AG04449 (cell line): ENCODE data around the gene AZU1.

Source experiments
- CTCF ChIA-PET: fragments of 350-600 bp; formaldehyde crosslinking; extraction: SDS; loops from one replicate; lab custom pipeline; 2021; ENCODE audit warnings: antibody characterized with exemption; lab: Yijun Ruan, JAX
- POLR2A ChIA-PET: fragments of 400-600, 350-600 bp; formaldehyde crosslinking; extraction: SDS; loops from one replicate; lab custom pipeline; 2020; ENCODE audit warnings: antibody characterized with exemption, inconsistent platforms; lab: Yijun Ruan, JAX
- DNase-seq: peaks from one replicate; pipeline ENCODE4 v3.0.0-alpha.2; 2010; ENCODE audit warnings: low read depth, low spot score
- H3K4me3 ChIP-seq: 2 replicates; pipeline ENCODE4 v1.5.1; 2011; ENCODE audit warnings: low read depth, mild to moderate bottlenecking, control low read depth, low read length
- TF ChIP-seq, protein P1 (sequence below): IDR thresholded peaks from one replicate; pipeline ENCODE4 v1.5.1; 2011; ENCODE audit warnings: mild to moderate bottlenecking, moderate library complexity, low read length, control low read depth, inconsistent platforms; ENCODE audit not compliant: insufficient read depth; ENCODE audit errors: missing control alignments

Gene AZU1

DNA sequence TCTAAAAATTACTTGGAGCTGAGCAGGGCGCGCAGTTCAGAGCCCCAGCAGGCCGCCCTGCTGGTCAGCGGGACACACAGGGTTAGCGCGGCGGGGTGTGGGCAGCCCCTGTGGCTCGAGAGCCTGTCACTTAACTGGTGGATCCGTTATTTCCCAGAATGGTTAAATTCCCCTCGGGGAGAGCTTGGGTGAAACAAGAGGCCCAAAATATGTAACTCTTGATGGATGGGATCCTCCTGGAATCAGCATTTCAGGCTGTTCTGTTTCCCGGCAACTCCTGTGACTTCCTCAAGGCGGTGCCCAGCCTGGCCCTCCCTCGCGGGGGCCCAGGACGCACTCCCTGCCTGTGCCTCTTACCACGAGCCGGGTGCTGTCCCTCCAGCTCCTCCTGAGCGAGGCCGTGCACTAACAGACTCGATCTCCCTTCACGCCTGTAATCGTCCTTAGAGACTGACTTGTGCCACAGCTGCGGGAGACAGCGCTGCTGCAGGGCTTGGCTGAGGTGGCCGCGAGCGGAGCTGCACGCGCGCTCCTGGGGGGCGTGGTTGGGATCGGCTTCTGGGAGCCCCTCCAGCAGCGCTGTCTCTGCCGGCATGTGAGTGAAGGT lies 20.7 kb upstream of the AZU1 start:
- TF ChIP-seq, protein P1, sequence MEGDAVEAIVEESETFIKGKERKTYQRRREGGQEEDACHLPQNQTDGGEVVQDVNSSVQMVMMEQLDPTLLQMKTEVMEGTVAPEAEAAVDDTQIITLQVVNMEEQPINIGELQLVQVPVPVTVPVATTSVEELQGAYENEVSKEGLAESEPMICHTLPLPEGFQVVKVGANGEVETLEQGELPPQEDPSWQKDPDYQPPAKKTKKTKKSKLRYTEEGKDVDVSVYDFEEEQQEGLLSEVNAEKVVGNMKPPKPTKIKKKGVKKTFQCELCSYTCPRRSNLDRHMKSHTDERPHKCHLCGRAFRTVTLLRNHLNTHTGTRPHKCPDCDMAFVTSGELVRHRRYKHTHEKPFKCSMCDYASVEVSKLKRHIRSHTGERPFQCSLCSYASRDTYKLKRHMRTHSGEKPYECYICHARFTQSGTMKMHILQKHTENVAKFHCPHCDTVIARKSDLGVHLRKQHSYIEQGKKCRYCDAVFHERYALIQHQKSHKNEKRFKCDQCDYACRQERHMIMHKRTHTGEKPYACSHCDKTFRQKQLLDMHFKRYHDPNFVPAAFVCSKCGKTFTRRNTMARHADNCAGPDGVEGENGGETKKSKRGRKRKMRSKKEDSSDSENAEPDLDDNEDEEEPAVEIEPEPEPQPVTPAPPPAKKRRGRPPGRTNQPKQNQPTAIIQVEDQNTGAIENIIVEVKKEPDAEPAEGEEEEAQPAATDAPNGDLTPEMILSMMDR, result no peak
- POLR2A ChIA-PET, result no interaction called here

DNA sequence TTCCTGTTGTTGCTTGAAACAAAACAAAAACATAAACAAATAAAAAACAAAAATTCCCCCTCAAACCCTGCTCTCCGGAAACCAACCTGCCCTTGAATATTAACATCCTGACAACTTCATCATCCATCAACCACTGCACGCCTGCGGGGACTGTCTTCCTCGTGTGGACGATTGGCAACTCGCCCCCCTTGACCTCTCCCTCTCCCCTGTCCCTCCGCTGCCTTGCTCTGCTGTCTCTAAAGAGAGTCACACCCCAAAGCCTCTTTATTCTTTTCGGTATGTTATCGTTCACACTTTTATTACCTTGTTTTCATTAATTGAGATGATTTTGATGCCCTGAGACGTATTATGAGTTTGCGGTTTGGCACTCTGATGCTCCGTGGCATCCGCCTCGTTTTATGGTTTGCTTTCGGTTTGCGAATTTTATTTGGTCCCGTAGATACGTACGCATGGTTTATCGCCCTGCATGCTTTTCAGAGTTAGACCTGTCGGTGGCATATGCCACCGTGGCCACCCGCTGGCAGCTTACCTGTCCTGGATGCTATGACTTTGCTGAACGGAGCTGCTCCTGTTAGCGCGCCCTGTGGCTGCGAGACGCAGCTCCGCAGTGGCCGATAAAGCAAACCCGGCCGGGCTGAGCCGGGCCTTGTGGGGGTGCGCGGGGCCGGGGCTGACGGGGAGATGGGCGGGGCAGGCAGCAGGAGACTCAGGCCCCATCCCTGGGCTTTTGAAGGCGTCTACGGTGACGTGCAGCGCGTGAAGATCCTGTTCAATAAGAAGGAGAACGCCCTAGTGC lies 19.8 kb upstream of the AZU1 start:
- DNase-seq, result no peak
- no peak overlapping the region for H3K4me3 ChIP-seq
- TF ChIP-seq, protein P1, result no peak
- ChIA-PET POLR2A (interaction anchor here (1.0 kb wide), 1 partner anchor 8 kb away, joined by 4 read pairs; no protein-coding TSS in a partner anchor), CTCF (no interaction called here)

More for the DNA sequence above, 20.7 kb upstream of the AZU1 start:
- no peak overlapping the region for H3K4me3 ChIP-seq
- DNase-seq, result no peak
- CTCF ChIA-PET, result no interaction called here

DNA sequence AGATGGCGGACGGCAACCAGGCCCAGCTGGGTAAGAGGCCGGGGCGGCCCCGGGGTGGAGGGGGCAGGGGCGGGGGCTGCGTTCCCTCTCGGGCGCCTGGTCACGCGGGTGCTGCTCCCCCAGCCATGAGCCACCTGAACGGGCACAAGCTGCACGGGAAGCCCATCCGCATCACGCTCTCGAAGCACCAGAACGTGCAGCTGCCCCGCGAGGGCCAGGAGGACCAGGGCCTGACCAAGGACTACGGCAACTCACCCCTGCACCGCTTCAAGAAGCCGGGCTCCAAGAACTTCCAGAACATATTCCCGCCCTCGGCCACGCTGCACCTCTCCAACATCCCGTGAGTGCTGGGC lies 19.2 kb upstream of the AZU1 start:
- H3K4me3 ChIP-seq, result no peak overlapping the region
- ChIA-PET POLR2A (interaction anchor here (1.0 kb wide), 1 partner anchor 9 kb away, joined by 4 read pairs; no protein-coding TSS in a partner anchor), CTCF (no interaction called here)
- TF ChIP-seq, protein P1, result no peak
- DNase-seq, result no peak

DNA sequence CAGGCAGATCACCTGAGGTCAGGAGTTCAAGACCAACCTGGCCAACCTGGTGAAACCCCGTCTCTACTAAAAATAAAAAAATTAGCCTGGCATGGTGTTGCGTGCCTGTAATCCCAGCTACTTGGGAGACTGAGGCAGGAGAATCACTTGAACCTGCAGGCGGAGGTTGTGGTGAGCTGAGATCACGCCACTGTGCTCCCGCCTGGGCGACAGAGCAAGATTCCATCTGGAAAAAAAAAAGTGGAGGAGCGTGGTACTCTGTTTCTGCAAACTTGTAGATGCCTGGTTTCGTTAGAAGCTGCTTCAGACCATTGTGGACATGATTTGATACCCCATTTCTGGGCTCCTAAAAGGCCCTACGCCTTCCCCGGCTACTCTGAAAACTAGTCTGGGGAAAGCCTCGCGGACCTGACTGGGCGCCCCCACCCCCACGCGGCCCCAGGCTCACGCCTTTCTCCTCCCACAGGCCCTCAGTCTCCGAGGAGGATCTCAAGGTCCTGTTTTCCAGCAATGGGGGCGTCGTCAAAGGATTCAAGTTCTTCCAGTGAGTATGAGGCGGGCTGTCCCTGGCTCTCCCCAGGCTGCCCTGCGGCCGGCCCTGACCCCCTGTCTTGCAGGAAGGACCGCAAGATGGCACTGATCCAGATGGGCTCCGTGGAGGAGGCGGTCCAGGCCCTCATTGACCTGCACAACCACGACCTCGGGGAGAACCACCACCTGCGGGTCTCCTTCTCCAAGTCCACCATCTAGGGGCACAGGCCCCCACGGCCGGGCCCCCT lies 17.4 kb upstream of the AZU1 start:
- POLR2A ChIA-PET, result interaction anchor here (1.2 kb wide), 1 partner anchor 10 kb away, joined by 4 read pairs; no protein-coding TSS in a partner anchor
- CTCF ChIA-PET, result interaction anchor here (1.0 kb wide), 1 partner anchor 10 kb away, joined by 3 read pairs; no protein-coding TSS in a partner anchor

DNA sequence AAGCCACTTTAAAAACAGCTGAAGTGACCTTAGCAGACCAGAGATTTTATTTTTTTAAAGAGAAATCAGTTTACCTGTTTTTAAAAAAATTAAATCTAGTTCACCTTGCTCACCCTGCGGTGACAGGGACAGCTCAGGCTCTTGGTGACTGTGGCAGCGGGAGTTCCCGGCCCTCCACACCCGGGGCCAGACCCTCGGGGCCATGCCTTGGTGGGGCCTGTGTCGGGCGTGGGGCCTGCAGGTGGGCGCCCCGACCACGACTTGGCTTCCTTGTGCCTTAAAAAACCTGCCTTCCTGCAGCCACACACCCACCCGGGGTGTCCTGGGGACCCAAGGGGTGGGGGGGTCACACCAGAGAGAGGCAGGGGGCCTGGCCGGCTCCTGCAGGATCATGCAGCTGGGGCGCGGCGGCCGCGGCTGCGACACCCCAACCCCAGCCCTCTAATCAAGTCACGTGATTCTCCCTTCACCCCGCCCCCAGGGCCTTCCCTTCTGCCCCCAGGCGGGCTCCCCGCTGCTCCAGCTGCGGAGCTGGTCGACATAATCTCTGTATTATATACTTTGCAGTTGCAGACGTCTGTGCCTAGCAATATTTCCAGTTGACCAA lies 16.7 kb upstream of the AZU1 start:
- TF ChIP-seq, protein P1, result no peak
- no peak for DNase-seq
- POLR2A ChIA-PET, result no interaction called here
- CTCF ChIA-PET, result interaction anchor here (1.0 to 1.3 kb wide), 2 partner anchors 10 to 12 kb away, joined by 3 read pairs; no protein-coding TSS in a partner anchor
- H3K4me3 ChIP-seq, result no peak overlapping the region

More for the DNA sequence above, 17.4 kb upstream of the AZU1 start:
- H3K4me3 ChIP-seq, result no peak overlapping the region
- no peak for DNase-seq
- TF ChIP-seq, protein P1, result no peak
